ENCODE results near the gene SUGCT.
A peak's percentile ranks its signal among the peaks of the same experiment; 100 is the strongest.

Gene SUGCT

GRCh38 chr7:40798613-40799012, 663.8 kb downstream of the SUGCT start:
- no peak for DNase-seq

- no peak for DNase-seq
Measured at GRCh38 chr7:40799493-40800403, 664.9 kb downstream of the SUGCT start.

- DNase-seq: no peak
Measured at GRCh38 chr7:40800771-40801170, 666.0 kb downstream of the SUGCT start.

- DNase-seq: peak; percentile 2
Measured at GRCh38 chr7:40802497-40802896, 667.7 kb downstream of the SUGCT start.

GRCh38 chr7:40804477-40805215, 669.8 kb downstream of the SUGCT start:
- DNase-seq: no peak

GRCh38 chr7:40805361-40805760, 670.6 kb downstream of the SUGCT start:
- DNase-seq: no peak

GRCh38 chr7:40808378-40808942, 673.7 kb downstream of the SUGCT start:
- DNase-seq: no peak

- DNase-seq: no peak
Measured at GRCh38 chr7:40810274-40810673, 675.5 kb downstream of the SUGCT start.

- no peak for DNase-seq
Measured at GRCh38 chr7:40811666-40812065, 676.9 kb downstream of the SUGCT start.

- no peak for DNase-seq
Measured at GRCh38 chr7:40815022-40815421, 680.2 kb downstream of the SUGCT start.

GRCh38 chr7:40815512-40815911, 680.7 kb downstream of the SUGCT start:
- no peak for DNase-seq

GRCh38 chr7:40822861-40823260, 688.1 kb downstream of the SUGCT start:
- DNase-seq: no peak

- no peak for DNase-seq
Measured at GRCh38 chr7:40824461-40824860, 689.7 kb downstream of the SUGCT start.

- no peak for DNase-seq
Measured at GRCh38 chr7:40826411-40827221, 691.8 kb downstream of the SUGCT start.

- no peak for DNase-seq
Measured at GRCh38 chr7:40827222-40828085, 692.6 kb downstream of the SUGCT start.

- no peak for DNase-seq
Measured at GRCh38 chr7:40828686-40829600, 694.1 kb downstream of the SUGCT start.

- no peak for DNase-seq
Measured at GRCh38 chr7:40833191-40833887, 698.5 kb downstream of the SUGCT start.

- no peak for DNase-seq
Measured at GRCh38 chr7:40833888-40834234, 699.1 kb downstream of the SUGCT start.

- no peak for DNase-seq
Measured at GRCh38 chr7:40836218-40836617, 701.4 kb downstream of the SUGCT start.

GRCh38 chr7:40839881-40840280, 705.1 kb downstream of the SUGCT start:
- no peak for DNase-seq

Data from inflammatory macrophage treated with lipopolysaccharide for 4 hours (primary cell).